SK-N-DZ (cell line): Measurements from ENCODE around the gene KCNQ4.

Experiments used
- DNase-seq: peaks from one replicate; pipeline ENCODE4 v3.0.0-alpha.2; 2015; ENCODE audit warnings: low spot score

The KCNQ4 gene

DNA sequence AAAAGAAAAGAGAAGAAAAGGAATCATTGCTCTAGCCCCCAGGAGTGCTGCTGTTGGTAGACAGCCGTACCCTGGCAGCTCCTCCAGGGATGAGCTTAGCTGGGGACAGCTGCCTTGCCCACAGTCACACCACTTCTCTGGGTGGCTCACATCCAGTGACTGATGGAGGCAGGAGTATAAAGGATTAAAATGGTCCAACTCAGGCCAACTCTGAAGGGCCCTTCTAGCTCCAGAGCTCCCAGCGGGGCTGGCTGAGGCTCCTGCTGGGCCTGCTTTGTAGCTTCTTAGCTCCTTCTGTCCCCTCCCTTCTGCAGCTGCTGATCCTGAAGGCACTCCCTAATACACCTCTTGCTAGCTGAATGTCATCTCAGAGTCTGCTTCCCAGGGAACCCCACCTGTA, 74.2 kb downstream of the KCNQ4 start:
- DNase-seq, result no peak

GRCh38 chr1:40858856-40859416, 75.3 kb downstream of the KCNQ4 start:
- no peak for DNase-seq

GRCh38 chr1:40860706-40861223, 77.2 kb downstream of the KCNQ4 start:
- DNase-seq, result no peak

DNA sequence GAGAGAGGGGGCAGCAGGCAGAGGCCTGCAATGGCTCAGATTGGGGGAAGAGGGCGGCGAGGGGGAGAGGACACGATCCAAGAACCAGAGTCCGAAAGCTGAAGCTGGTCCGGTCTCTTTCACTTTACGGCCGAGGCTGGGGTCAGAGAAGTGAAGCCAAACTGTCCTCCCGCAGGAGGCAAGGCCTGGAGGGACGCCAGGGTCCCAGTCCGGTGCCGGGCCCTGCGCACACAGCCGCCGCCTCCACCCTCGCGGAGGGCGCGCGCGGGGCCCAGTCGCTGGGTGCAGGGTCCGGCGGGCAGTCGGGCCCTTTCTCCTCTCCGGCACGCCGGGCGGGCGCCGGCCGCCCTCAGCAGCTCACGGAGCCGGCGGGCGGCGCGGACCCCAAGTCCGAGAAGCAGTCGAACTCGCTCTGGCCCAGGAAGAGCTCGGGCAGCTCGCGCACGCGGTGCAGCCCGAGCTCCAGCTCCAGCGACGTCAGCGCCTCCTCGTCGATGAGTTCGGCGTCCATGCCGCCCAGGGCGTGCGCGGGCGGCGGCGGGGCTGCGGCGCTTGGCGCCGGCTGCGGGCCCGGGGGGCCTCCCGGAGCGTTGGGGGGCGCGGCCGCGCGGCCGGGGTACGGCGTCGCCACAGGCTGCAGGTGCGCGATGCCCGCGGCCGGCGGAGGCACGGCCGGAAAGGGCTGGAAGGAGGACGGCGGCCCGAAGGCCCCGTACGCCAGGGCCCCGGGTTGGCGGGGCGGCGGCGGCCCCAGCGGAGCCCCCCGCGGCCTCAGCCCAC, 77.8 kb downstream of the KCNQ4 start:
- no peak for DNase-seq

DNA sequence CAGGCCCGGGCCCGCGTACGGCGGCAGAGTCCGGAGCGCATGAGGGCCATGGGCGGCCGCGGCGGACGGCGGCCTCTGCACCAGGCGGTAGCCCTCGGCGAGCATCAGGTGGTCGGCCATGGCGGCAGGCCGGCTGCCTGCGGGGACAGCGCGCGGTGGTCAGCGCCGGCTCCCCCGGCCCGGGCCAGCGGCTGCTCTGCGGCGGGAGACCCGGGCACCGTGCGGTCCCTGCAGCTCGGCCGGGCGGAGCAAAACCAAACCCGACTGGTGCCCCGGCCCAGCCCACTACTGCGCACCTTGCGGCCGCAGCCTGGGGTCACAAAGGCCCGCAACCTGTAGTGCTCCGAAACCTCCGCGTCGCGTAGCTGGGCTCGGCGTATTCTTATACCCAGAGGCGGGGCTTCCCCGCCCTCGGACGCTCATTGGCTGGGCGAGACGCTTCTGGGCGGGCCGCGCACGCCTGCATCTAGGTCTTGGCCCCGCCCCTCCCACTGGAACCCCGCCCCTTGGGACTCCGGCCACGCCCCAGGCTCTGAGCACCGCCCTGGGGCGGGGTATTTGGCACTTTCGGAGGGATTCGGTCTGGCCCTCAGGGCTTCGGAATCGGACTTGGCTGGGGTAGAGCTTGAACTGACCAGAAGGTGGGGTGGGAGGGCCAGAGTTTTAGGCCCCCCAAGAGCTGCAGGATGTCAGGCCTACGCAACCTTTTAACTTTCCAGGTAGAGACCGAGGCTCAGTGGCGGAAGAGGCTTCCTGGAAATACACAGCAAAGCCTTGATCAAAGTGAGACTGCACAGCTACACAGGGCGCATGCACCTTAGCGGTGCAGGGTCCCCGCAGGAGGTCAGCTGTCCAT, 78.6 kb downstream of the KCNQ4 start, which contains the start of gene CITED4:
CITED4 (minus strand) TSS at position 356 of the 856 bp plus-strand sequence; CDS start at position 120, 236 bp downstream.
- peak; percentile 89 for DNase-seq

- no peak for DNase-seq
Measured at GRCh38 chr1:40868051-40868723, 84.6 kb downstream of the KCNQ4 start.

GRCh38 chr1:40870135-40870728, 86.6 kb downstream of the KCNQ4 start:
- no peak for DNase-seq

DNA sequence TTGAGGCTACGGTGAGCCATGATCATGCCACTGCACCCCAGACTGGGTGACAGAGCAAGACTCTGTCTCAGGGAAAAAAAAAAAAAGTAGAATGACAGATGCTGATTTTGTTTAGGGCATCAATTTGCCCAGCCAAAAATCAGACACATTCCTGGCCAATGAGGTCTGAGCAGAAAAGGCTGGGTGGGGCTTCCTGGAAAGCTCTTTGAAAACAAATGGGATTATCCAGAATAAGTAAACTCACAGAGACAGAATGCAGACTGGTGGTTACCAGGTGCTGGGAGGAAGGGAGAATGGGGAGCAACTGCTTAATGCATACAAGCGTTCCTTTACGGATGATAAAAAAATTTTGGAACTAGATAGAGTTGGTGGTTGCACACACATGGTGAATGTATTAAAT, 88.7 kb downstream of the KCNQ4 start:
- DNase-seq, result no peak

DNA sequence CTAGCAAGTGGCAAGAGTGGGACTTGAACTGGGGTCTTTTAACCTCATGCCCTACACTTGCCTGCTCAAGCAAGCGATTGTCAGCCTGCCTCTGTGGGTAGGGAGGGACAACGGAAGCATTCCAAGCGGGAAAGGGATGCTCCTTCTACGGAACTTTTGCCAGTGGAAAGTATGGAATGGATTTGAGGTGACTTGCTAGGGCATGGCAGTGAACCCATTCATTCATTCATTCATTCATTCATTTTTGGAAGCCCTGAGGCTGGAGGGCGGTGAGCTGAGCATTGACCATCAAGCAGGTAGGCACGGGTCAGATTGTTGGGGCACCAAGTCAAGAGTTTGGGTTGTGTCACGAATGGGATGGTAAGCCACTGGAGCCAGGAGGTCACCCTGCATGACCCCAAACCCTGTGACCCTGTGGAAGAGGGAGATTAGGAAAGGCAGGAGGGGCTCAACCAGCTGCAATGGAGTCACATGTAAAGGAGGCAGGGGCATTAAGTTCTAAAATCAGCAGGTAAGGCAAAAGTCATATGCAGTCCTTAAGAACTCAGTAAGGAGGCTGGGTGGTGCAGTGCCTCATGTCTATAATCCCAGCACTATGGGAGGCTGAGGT, 90.4 kb downstream of the KCNQ4 start:
- no peak for DNase-seq

- no peak for DNase-seq
Measured at GRCh38 chr1:40876436-40876761, 92.8 kb downstream of the KCNQ4 start.

GRCh38 chr1:40876891-40877290, 93.3 kb downstream of the KCNQ4 start:
- DNase-seq, result no peak

DNA sequence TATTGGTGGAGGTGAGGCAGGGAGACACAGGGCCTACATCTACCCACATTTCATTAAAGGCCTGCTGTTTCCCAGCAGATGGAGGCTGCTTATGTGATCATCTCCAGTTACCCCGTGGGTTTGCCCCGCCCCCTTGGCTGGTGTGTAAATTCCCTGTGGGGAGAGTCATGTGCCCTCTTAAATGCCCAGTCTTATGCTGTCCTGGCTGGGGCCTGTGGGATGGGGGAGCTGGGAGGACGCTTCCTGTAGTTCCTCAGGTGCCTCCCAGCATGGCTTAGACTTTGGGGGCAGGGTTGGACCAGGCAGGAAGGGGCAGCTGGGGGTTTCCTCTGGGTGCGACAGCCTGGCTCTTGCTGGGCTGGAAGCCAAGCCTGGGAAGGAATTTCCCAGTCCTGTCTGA, 94.1 kb downstream of the KCNQ4 start:
- peak; percentile 18 for DNase-seq

DNA sequence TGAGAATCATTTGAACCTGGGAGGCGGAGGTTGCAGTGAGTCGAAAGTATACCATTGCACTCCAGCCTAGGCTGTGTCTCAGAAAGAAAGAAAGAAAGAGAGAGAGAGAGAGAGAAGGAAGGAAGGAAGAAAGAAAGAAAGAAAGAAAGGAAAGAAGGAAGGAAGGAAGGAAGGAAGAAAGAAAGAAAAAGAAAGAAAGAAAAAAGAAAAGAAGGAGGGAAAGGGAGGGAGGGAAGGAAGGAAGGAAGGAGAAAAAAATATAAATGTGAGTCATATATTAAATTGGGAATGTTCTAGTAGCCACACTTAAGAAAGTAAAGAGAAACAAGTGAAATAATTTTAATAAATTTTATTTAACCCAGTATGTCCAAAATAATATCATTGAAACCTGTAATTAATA, 95.3 kb downstream of the KCNQ4 start:
- DNase-seq, result no peak

DNA sequence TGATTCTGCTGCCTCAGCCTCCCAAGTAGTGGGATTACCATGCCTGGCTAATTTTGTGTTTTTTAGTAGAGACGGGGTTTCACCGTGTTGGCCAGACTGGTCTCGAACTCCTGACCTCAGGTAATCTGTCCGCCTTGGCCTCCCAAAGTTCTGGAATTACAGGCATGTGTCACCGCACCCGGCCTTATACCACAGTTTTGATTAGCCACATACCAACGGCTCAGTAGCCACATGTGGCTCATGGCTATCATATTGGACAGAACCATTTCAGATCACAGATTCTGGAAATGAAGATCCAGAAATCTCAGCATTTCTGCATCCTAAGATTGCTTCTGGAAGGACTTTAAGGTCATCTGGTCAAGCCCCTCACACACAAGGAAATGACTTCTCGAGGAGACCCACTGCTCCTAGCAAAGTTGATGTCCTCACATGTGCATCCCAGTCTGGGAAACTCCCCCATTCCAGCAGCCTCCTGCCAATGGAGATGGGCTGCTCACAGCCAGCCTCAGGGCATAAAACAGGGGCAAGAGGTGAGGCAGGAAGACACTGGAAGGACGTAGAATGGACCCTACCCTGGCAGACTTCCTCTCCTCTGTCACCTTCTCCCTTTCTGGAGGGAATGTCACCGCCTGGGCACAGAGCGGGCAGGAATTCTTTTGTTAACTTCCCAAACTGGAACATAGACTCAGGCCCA, 96.0 kb downstream of the KCNQ4 start:
- DNase-seq, result no peak

DNA sequence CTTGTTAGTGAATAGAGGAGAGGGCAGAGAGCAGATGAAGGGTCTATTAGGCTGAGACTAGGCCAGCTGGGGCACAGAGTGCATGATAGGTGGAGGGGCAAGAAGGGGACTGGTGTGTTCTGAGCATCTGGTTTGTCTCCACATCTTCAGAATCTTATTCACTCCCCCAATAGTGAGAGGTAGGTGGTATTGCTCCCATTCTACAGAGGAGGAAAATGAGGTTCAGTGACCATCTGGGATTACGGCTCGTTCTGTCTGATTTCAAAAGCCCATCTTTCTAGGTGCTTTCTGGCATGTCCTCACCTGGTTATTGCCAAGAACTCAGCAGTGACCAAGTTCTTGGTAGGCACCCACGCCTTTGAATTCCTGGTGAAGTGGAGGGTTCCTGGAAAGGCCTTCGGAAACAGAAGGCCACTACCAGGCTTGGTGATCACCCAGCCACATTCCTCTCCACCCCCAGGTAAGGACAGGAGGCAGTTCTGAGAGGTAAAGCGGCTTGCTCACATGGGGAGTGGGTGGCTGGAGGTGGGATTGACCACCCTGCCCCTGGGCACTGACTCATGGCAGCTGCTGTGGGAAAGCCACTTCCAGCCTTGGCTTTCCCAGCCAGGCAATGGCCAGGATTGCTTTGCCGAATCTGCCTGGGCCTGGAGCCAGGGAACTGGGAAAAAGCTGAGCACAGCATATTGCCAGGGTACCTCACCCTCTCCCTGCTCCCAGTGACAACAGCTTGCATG, 97.4 kb downstream of the KCNQ4 start:
- no peak for DNase-seq

DNA sequence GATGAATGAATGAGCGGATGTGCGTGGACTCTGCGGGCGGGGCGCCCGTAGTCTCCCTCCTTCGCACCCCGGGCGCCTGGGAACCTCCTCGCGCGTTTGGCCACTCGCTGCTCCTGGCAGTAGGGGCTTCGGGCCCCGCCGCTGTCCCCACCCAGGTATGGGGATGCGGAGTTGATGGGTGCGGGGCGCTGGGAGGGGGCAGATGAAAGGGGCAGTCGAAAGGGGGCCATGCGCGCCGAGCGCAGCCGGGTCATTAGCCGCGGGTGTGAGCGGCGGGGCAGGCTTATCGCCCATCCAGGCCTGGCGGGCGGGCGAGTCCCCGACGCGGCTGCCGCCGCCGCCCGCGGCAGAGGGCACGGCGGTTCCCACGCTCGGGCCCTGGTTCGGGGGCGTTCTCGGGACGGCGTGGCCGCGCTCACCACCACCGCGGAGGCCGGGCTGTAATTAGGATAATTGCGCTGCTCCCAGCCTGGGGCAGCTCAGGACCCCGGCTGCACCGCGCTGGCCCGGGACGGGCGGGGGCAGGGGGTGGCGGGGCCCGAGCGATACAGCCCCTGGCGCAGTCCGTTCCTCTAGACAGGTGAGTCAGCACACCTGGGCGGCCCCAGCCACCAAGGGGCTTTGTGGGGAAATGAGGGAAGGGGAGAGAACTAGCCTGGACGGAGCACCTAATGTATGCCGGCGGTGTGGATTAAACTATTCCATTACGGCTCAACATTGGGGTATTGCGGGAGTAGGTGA, 100.6 kb downstream of the KCNQ4 start:
- no peak for DNase-seq

DNA sequence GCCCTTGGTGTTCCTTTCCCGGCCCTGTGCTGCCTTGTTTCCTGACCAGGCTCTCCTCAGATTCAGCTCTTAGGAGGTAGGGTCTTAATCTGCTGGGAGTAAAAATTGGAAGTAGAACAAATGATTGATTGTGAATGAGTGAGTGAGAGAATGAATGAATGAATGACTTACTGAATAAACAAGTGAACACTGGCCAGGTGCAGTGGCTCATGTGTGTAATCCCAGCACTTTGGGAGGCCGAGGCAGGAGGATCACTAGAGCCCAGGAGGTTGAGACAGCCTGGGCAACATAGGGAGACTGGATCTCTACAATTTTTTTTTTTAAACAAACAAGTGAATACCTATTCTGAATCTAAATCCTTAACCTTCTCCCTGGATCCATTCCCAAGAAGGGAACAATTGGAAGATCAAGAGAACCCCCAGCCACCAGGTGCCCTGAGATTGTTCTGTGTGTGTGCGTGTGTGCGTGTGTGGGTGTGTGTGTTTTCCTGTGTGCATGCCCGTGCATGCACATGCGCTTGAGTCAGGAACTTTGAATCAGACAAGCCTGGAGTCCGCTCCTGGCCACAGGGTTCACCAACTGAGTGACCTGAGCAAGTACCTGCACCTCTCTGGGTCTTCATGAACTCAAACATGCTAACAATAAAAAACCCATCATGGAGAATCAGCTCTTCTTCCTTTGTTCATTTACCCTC, 102.9 kb downstream of the KCNQ4 start:
- DNase-seq, result no peak

DNA sequence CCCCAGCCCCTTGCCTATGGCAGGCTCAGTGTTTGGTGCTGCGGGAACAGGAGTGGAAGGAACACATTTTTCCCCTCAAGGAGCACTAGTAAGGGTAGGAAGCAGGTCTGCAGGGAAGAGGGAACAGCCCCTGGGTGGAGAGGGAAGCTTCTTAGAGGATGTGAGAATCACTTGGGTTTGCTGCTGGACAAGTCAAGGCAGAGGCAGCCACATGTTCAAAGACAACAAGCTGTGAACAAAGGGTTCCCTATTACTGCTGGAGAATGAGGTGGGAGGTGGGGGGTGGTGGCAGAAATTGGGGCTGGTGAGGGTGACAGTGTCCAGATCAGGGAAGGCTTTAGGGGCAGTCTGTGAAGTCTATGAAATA, 103.4 kb downstream of the KCNQ4 start:
- no peak for DNase-seq
